Measurements from ENCODE around the gene AKAP6.

GRCh38 chr14:32534145-32534544 is 205.0 kb downstream of the AKAP6 start:
- TF ChIP-seq TAF1 (IDR thresholded peaks at IDR 0.05; ENCODE audit: borderline replicate concordance, low read depth, low read length) (no peak), POLR2AphosphoS5 (IDR thresholded peaks at IDR 0.05; ENCODE audit: low read depth, low read length) (no peak), POLR2A (IDR thresholded peaks at IDR 0.05; ENCODE audit: low read depth, low read length) (no peak)
